HG03045 (cell line): ENCODE results near the gene HIF1AN.

ENCODE experiments used
- ATAC-seq: cut with Tn5 transposase; IDR thresholded peaks from one replicate; pipeline ENCODE4 v1.9.1; 2021; ENCODE audit warnings: mild to moderate bottlenecking, moderate library complexity; ENCODE audit not compliant: unreplicated experiment

The HIF1AN gene

DNA sequence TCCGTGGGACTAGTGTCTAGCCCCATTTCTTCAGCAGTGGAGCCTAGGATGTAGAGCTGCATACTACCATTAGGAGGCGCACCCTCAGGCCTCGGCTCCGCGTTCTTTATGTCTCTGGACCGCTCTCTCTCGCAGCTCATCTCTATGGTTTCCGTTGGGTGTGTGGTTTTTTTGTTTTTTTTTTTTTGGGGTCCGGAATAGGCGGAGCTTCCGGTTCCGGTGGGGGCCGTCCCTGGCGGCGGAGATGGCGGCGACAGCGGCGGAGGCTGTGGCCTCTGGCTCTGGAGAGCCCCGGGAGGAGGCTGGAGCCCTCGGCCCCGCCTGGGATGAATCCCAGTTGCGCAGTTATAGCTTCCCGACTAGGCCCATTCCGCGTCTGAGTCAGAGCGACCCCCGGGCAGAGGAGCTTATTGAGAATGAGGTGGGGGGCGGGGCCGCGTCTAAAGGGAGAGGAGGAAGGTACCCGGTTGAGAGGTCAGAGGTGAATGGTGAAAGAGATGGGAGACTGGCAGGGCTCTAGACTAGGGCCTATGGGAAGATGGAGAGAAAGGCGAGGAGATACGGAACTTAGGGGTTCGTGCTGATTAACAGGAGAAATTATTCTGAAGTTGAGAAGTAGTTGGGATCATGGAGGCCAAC, at the start of gene HIF1AN:
TSS of gene HIF1AN (plus strand) at position 229 of the 639 bp plus-strand sequence. CDS start at position 245, 16 bp downstream.
- ATAC-seq: peak; percentile 96

GRCh38 chr10:100487529-100487928, 48.2 kb upstream of the HIF1AN start:
- no peak for ATAC-seq

GRCh38 chr10:100489396-100489795, 46.3 kb upstream of the HIF1AN start:
- no peak for ATAC-seq

- ATAC-seq: no peak
Observed at GRCh38 chr10:100490531-100490930, 45.2 kb upstream of the HIF1AN start.

- ATAC-seq: no peak
Observed at GRCh38 chr10:100496567-100496966, 39.2 kb upstream of the HIF1AN start.

DNA sequence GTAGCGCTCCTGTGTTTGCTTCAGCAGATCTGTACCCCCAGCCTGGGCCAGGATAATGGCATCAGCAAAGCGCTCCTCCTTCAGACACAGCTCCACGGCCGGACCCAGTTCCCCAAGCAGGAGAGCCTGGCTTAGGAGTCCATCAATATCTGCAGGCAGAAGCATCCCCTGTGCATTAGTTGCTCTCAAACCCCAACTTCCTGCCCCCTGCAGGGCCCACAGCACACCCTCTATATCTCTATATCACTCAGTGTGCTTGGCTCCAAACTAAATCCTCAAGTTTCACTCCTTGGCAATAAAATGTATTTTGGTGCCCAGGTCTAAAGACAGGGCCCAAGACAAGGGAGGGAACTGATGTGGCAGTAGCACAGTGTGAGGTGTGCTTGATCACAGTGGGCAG, 37.7 kb upstream of the HIF1AN start:
- no peak for ATAC-seq

DNA sequence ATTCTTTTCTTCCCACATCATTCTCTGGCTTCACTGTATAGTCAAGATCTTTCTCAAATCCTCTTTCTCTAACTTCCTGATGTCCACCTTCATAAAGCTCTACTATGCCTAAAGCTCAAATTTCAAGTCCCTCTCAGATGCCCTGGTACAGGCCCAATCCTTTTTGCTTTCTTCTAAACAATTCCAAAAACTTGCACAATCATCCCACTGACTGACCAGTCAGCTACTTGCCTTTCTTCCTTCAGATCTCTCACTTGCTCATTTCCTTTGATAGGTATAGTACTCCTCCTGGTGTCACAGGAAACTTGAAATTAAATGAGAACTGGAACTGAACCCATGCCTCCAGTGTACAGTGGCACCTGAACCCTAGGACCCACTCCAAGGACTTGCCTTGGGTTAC, 34.3 kb upstream of the HIF1AN start:
- no peak for ATAC-seq

DNA sequence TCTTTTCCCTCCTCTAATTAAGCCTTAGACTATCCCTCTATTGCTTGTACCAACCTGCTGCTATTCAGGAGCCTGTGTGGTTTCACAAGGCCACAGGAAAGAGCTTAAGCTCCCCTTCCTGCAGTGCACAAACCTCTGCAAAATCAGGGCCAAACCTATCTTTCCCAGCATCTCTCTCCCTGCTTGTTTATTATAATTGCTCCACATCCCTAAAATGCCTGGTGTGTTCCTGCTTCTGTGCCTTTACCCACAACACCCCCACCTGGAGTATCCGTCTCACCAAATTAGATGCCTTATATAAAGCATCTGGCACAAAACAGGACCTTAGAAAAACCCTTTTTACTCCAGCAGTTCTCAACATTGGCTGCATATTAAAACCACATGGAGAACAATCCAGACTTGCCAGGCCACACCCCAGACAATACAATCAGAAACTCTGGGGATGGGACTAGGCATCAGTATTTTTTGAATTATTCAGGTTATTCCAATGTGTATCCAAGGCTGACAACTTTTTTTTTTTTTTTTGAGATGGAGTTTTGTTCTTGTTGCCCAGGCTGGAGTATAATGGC, 32.7 kb upstream of the HIF1AN start:
- no peak for ATAC-seq

DNA sequence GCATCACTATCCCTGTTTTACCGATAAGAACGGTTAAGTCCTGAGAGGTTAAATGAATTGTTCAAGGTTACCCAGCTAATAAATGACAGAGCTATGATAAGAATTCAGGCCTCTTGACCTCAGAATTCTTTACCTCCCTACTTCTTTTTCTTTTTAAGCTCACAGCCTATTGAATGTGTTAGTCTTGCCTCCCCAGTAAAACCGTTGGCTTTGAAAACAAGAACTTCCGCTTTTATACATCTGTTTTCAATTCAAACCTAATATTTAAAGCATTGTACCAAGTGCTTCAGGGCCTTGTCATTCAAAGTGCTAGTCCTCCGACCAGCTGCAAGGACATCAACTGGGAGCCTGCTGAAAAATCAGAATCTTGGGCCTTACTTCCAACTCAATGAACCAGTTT, 31.6 kb upstream of the HIF1AN start:
- no peak for ATAC-seq

GRCh38 chr10:100505164-100505563, 30.6 kb upstream of the HIF1AN start:
- no peak for ATAC-seq

DNA sequence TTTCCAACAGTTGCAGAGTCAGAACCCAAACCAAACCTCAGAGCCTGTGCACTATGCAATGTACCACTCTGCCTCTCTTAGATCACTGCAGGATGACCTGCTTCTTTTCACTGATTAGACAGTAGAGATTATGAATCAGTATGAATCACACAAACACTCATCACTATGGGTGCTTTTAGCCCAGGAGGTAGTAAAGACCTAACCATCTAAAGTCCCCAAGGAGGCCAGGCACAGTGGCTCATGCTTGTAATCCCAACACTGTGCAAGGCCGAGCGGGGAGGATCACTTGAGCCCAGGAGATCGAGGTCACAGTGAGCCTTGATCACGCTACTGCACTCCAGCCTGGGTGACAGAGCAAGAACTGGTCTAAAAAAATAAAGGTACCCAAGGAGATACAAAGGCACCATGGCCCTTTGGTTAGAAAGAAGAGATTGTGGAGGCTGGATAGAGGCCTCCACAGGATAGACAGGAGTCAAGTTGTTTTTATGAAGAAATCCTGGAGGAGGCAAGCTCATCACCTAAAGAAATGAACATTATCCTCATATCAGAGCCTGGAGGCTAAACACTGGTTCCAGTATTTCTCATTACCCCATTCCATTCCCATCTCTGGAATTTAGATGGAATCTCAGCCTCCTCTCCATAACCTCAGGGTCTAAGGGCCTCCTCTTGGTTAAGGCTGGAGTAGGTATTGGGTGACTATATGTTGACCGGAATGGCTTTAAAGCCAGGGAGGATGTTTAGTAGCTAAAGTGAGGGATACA, 29.0 kb upstream of the HIF1AN start:
- no peak for ATAC-seq

- no peak for ATAC-seq
Observed at GRCh38 chr10:100507357-100507732, 28.4 kb upstream of the HIF1AN start.

GRCh38 chr10:100508266-100508665, 27.5 kb upstream of the HIF1AN start:
- ATAC-seq: no peak

GRCh38 chr10:100508691-100509150, 27.0 kb upstream of the HIF1AN start:
- no peak for ATAC-seq

DNA sequence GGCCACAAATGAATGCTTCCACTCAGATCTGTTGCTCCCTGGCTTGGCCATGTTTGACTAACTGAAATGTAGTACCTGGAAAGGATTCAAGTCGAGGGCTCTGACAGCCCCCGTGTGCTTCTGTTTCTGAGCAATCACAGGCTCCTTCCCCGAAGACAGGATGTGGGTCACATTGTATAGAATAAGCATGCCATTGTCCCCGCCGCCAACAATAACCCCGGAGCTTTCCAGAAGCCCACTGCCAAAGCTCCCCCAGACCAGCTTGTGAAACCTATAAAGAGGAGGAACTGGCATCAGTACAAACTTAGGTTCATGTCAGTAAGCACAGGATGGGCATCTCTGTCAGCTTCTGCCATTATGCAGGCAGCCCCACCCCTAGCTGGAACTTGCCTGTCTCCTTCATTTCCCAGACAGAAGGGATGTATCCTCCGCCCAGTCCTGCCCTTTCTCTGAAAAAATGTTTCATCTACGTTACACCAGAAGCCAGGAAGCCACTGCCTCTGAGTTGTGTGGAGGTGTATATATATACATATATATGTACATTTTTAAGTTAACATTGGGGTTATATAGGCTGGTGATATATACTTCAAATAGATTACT, 26.4 kb upstream of the HIF1AN start:
- ATAC-seq: no peak

- no peak for ATAC-seq
Observed at GRCh38 chr10:100510533-100511308, 25.0 kb upstream of the HIF1AN start.

DNA sequence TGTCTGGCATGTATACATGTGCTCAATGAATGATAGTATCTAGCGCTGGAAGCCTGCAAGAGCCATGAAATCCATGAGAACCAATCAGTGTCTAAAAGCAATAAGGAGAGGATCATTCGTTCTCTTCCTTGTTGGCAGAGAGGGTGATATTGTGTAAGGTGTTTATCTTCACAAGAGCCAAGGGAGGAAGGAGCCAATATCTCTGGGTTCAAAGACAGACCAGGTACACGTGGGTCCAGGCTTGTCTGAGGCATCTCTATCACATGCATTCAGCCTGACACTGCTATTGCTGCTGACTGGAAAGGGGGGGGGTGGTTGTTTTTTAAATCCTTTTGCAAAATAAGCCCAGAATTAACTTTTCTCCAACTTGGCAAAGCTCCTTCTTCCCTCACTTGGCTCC, 20.1 kb upstream of the HIF1AN start:
- no peak for ATAC-seq

- no peak for ATAC-seq
Observed at GRCh38 chr10:100516847-100517246, 18.9 kb upstream of the HIF1AN start.

DNA sequence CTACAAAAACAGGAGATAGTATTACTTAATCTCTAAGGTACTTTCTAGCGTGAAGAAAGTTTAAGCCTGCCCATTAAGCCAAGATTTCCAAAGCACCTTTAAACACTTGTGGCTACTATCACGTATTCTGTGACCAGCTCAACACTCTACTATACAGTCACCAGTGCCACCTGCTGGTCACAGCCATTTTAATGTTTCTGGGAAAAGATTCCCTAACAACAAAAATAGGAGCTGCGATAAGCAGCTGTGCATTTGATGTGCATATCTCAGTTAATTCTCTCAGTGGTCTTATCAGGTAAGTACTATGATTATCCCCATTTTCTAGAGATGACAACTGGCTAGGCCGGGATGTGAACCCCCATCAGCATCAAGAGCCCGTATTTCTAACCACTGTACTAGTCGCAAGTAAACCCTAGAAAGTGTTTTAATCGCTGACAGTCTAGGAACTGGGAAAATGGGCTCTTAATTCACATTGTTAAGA, 16.9 kb upstream of the HIF1AN start:
- no peak for ATAC-seq

- ATAC-seq: no peak
Observed at GRCh38 chr10:100519311-100520051, 16.3 kb upstream of the HIF1AN start, which contains the start of gene SEC31B. TSS of gene SEC31B (minus strand) at chr10:100519861. CDS start at chr10:100516952, 2,909 bp downstream.
